Activated B cell treated with CpG ODN at 0.5 μM for 24 hours (primary cell): ENCODE measurements around the gene BZW1. TPM values are rescaled to one million over a fixed set of nuclear protein-coding genes. Genes with fewer than 3 reads are reported as not detected.

ENCODE experiments used
- ATAC-seq: fragments of 200-7000 bp; cut with Tn5 transposase; one replicate; pipeline ENCODE4 v1.10.0; 2021; ENCODE audit warnings: low read depth, mild to moderate bottlenecking, moderate library complexity
- CTCF ChIA-PET: fragments of 350-600 bp; sonication (Branson Sonifier 250); formaldehyde crosslinking; loops from one replicate; lab custom pipeline; 2021; ENCODE audit warnings: antibody characterized with exemption; lab: Charles Lee
- POLR2A ChIA-PET: fragments of 350-600 bp; sonication (Branson Sonifier 250); formaldehyde crosslinking; loops from one replicate; lab custom pipeline; 2021; ENCODE audit warnings: antibody characterized with exemption; lab: Charles Lee
- DNase-seq: peaks from one replicate; pipeline ENCODE4 v3.0.0; 2022
- H3K27ac Mint-ChIP-seq: one replicate; pipeline ENCODE4 v1.8.0; 2020; ENCODE audit warnings: mixed read lengths
- H3K27me3 Mint-ChIP-seq: one replicate; pipeline ENCODE4 v1.8.0; 2021; ENCODE audit warnings: mixed read lengths
- H3K36me3 Mint-ChIP-seq: one replicate; pipeline ENCODE4 v1.8.0; 2021; ENCODE audit warnings: low read depth, mixed read lengths
- H3K4me1 Mint-ChIP-seq: one replicate; pipeline ENCODE4 v1.8.0; 2021; ENCODE audit warnings: mixed read lengths
- H3K4me3 Mint-ChIP-seq: one replicate; pipeline ENCODE4 v1.8.0; 2020; ENCODE audit warnings: mild to moderate bottlenecking, mixed read lengths
- H3K9me3 Mint-ChIP-seq: one replicate; pipeline ENCODE4 v1.8.0; 2020; ENCODE audit warnings: mixed read lengths
- intact Hi-C: fragments of 100-400 bp; cut with micrococcal nuclease; formaldehyde crosslinking; loops from one replicate; pipeline ENCODE4 v1.15.1; 2024
- total RNA-seq: library from RNA; stranded (reverse); gene quantifications from 2 replicates; pipeline ENCODE4 v1.2.3, GENCODE V29; 2022
- TF ChIP-seq, protein P1 (sequence below): fragments of 200-600 bp; IDR thresholded peaks from one replicate; pipeline ENCODE4 v1.8.0; 2022; ENCODE audit warnings: antibody characterized with exemption, mild to moderate bottlenecking

Gene BZW1
- total RNA-seq, 1 donor from 2014 or later: 197 TPM

DNA sequence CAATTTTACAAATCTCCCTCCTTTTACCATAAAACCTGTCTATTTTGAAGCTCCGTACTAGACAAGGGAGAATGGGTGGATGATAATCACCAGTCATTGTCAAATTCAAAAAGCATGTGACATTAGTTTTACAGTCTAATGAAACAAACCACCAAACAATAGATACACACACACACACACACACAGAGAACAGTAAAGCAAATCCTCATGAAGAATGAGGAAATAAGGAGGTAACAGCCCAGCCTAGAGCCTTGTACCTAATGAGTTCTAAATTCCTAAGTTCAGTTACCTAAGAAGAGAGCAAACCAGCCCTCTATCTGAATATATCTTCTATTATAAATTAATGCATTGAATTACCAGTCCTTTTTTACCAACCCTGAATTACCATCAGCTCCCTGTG, 36.8 kb upstream of the BZW1 start:
- intact Hi-C loops: no loop called here
- H3K27me3 Mint-ChIP-seq: peaks cover 7% of the 10 kb centered on the region
- H3K27ac Mint-ChIP-seq: no peak overlapping the region
- ChIA-PET CTCF (no interaction called here), POLR2A (no interaction called here)
- no peaks in the 10 kb centered on the region for H3K36me3 Mint-ChIP-seq
- DNase-seq (no peak), ATAC-seq (no peak)
- no peaks in the 10 kb centered on the region for H3K4me1 Mint-ChIP-seq
- no peak overlapping the region for H3K4me3 Mint-ChIP-seq
- TF ChIP-seq, protein P1, sequence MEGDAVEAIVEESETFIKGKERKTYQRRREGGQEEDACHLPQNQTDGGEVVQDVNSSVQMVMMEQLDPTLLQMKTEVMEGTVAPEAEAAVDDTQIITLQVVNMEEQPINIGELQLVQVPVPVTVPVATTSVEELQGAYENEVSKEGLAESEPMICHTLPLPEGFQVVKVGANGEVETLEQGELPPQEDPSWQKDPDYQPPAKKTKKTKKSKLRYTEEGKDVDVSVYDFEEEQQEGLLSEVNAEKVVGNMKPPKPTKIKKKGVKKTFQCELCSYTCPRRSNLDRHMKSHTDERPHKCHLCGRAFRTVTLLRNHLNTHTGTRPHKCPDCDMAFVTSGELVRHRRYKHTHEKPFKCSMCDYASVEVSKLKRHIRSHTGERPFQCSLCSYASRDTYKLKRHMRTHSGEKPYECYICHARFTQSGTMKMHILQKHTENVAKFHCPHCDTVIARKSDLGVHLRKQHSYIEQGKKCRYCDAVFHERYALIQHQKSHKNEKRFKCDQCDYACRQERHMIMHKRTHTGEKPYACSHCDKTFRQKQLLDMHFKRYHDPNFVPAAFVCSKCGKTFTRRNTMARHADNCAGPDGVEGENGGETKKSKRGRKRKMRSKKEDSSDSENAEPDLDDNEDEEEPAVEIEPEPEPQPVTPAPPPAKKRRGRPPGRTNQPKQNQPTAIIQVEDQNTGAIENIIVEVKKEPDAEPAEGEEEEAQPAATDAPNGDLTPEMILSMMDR: no peak
- peaks cover 6% of the 10 kb centered on the region for H3K9me3 Mint-ChIP-seq

DNA sequence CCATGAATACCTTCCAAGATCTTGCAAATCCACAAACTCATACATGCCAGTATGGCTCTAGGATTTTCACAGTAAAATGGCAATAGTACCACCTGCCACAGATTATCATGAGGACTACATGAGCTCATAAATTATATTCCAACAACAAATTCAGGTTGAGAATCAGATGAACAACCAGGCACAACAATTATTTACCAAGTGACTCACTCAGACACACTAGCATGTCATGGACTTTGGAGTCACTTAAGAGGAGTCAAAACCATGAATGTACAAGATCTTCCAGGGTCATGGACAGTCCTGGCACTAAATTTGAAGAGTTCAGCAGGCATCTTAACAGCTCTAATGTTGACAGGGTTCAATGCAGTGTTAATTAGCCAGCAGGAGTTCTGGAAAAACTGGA, 34.4 kb upstream of the BZW1 start:
- no peak overlapping the region for H3K4me3 Mint-ChIP-seq

DNA sequence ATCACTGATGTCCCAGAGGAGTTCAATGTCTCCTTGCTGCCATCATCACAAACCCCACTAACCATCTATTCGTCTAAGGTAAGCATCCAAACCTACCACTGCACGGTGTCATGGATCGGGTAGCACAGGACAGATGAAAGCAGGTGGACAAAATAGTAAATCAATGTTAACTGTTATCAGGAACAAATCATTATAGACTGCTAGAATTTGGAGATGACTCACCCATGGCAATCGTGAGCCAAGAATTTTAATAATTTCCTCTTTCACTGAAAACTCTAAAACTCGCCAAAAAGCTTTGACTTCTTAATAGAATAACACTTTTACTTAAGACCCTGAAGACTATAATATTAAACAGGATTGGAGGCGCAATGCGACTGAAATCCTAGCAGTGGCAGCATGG, 33.7 kb upstream of the BZW1 start:
- H3K27me3 Mint-ChIP-seq: peaks cover 7% of the 10 kb centered on the region
- H3K4me3 Mint-ChIP-seq: no peak overlapping the region
- intact Hi-C loops: no loop called here
- CTCF ChIA-PET: no interaction called here
- DNase-seq: no peak
- H3K36me3 Mint-ChIP-seq: no peaks in the 10 kb centered on the region
- POLR2A ChIA-PET: no interaction called here
- H3K27ac Mint-ChIP-seq: no peak overlapping the region
- ATAC-seq: no peak
- TF ChIP-seq, protein P1: no peak
- H3K9me3 Mint-ChIP-seq: peaks cover 4% of the 10 kb centered on the region
- no peaks in the 10 kb centered on the region for H3K4me1 Mint-ChIP-seq

More for the DNA sequence above, 34.4 kb upstream of the BZW1 start:
- POLR2A ChIA-PET: no interaction called here
- TF ChIP-seq, protein P1: no peak
- CTCF ChIA-PET: no interaction called here
- peaks cover 7% of the 10 kb centered on the region for H3K27me3 Mint-ChIP-seq
- H3K36me3 Mint-ChIP-seq: no peaks in the 10 kb centered on the region
- ATAC-seq (no peak), DNase-seq (no peak)
- H3K27ac Mint-ChIP-seq: no peak overlapping the region
- H3K4me1 Mint-ChIP-seq: no peaks in the 10 kb centered on the region
- intact Hi-C loops: no loop called here
- H3K9me3 Mint-ChIP-seq: peaks cover 6% of the 10 kb centered on the region

DNA sequence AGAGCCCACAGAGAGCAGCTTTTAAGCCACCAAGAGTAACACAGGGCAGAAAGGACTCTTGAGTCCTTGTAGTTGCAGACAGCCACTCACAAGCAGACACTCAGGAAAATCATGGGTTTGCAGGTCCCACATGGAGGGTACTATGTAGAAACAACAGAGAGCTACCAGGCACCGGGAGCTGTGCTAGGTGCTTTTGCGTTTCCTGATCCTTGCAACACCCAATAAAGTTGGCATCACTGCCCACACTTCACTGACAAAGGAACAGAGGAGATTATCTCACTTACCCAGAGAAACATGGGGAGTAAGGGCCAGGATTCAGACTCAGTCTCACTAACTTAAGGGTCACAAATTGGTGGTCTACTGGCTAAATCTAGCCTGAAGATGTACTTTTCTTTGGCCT, 32.5 kb upstream of the BZW1 start:
- CTCF ChIA-PET: no interaction called here
- no peak for DNase-seq

DNA sequence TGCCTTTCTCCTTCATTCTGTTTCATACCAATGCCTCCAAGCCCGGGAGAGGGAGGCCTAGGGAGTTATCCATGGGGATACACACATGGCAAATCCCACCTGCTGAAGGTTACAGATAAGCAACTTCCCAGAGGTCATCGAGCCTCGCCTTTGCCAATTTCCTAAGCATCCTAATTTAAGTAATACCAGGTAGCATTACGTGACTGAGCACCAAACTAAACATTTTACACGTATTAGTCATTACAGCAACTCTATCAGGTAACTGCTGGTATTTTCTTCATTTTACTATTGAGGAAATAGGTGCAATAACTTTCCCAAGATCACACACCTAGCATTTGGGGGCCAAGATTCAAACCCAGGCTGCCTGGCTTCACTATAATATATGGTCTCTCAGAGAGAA, 30.1 kb upstream of the BZW1 start:
- H3K27ac Mint-ChIP-seq: no peak overlapping the region
- DNase-seq (no peak), ATAC-seq (no peak)
- H3K4me1 Mint-ChIP-seq: no peaks in the 10 kb centered on the region
- no peaks in the 10 kb centered on the region for H3K9me3 Mint-ChIP-seq
- POLR2A ChIA-PET: no interaction called here
- H3K36me3 Mint-ChIP-seq: no peaks in the 10 kb centered on the region
- TF ChIP-seq, protein P1: no peak
- no peak overlapping the region for H3K4me3 Mint-ChIP-seq
- peaks cover 9% of the 10 kb centered on the region for H3K27me3 Mint-ChIP-seq
- intact Hi-C loops: no loop called here
- CTCF ChIA-PET: no interaction called here

More for the DNA sequence above, 32.5 kb upstream of the BZW1 start:
- Mint-ChIP-seq H3K27me3 (peaks cover 7% of the 10 kb centered on the region), H3K9me3 (no peaks in the 10 kb centered on the region), H3K36me3 (no peaks in the 10 kb centered on the region), H3K4me1 (no peaks in the 10 kb centered on the region), H3K27ac (no peak overlapping the region), H3K4me3 (no peak overlapping the region)
- intact Hi-C loops: no loop called here
- ATAC-seq: no peak
- POLR2A ChIA-PET: no interaction called here
- TF ChIP-seq, protein P1: no peak
